Activated CD8-positive, alpha-beta memory T cell treated with anti-CD3 and anti-CD28 coated beads, Interleukin-2, amount 50 U/mL, for 24 hours (primary cell): Measurements from ENCODE around the gene GRM7.

Experiments used
- DNase-seq: peaks from one replicate; pipeline ENCODE4 v3.0.0-alpha.2; 2020; ENCODE audit errors: extremely low read depth

The GRM7 gene

DNA sequence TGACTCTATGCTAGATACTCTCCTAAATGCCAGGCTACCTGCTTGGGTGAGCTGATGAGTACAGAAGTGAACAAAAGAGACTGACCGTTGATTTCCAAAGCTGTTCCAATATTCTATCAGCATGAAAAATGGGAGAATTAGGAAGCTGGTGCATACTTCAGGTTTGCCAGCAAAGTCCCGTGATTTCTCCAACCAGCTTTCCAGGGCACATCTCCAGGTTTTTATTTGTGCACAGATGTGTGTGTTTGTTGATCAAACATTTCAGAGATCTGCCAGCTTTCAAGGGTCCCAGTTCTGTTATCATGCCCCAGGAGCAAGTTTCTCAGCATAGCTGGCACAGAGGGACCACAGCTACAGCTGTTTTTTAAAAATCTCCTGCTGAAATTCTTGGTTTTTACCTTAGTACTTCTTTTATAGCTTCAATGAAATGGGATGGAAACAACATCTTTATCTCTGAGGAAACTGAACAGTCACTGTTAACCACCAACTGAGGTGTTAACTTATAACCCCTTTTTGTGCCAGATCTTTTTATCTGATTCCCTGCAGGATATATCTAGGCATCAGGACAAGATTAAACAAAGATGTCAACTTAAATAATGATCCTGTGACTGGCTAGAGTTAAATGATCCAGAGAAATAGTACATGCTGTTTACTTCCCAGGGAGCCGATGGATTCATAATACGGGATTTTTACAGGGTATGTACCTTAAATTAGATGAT, 380.8 kb downstream of the GRM7 start:
- no peak for DNase-seq

DNA sequence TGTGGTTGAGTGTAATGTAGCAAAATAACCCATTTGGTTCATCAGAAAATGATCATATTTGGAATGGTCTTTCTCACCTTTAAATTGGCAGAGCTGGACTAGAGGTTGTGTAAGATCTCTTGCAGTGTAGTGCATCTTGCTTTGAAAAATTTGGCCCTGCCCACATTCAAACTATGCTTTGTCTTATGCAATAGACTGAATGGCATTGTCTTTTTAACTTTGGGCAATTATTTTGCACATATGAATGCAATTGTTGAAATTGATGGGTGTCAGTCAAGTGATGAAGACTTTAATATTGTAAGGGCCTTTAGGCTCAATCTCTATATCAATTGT, 381.4 kb downstream of the GRM7 start:
- no peak for DNase-seq

DNA sequence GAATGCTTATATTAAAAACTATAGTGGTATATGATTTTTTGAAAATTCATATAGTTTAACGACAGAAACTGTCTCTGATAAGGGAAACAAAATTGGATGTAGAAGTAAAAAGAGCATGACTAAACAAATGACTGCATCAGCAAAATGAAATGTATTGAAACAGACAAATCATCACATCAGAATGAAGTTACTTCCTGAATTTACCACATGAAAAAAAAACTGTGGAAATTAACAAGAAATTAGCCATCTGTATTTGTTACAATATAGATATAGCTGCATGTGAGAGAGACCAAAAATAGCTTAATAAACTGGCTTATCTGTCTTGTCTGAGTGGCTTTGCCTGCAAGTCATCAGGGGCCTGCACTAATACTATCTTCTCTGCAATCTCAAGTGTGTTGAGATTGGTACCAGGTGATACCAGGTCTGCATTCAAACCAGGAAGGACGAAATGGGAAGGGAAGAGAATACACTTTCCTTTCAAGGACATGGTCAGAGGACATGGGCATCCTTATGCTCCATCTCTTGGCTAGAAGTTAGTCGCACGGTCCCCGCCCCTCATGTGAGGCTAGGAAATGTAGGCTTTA, 388.7 kb downstream of the GRM7 start:
- DNase-seq, result no peak

DNA sequence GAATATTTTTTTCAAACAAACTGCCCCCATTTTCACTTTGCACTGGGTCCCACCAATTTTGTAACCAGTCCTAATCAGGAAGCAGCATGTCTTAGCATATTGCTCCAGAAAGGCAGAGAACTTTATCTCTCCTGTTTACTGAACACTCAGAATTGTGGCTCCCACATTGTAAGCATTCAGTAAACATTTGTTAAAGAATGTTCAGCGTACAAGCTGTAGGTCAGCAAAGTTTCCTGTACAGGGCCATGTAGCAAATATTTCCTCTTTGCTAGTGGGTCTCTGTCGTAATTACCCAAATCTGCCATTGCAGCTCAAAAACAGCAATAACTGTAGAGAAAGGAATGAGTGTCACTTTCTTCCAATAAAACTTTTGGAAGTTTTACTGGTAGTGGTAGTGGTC, 393.3 kb downstream of the GRM7 start:
- no peak for DNase-seq

DNA sequence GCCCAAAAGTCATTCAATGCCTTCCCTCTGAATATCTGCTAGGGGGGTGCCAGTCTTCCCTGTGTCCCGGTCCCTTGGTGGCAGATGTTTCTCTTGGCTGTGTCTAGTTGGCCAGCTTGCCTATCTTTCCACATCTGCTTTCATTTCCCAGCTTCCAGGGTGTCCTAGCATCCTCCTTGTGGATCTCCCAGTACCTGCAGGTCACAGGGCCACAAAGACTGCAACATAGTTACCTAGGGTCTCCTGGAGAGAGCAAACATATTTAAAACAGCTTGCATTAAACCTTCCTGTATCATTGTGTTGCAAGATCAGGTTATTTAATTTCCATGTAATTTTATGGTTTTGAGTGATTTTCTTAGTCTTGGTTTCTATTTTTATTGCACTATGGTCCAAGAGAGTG, 400.1 kb downstream of the GRM7 start:
- no peak for DNase-seq

DNA sequence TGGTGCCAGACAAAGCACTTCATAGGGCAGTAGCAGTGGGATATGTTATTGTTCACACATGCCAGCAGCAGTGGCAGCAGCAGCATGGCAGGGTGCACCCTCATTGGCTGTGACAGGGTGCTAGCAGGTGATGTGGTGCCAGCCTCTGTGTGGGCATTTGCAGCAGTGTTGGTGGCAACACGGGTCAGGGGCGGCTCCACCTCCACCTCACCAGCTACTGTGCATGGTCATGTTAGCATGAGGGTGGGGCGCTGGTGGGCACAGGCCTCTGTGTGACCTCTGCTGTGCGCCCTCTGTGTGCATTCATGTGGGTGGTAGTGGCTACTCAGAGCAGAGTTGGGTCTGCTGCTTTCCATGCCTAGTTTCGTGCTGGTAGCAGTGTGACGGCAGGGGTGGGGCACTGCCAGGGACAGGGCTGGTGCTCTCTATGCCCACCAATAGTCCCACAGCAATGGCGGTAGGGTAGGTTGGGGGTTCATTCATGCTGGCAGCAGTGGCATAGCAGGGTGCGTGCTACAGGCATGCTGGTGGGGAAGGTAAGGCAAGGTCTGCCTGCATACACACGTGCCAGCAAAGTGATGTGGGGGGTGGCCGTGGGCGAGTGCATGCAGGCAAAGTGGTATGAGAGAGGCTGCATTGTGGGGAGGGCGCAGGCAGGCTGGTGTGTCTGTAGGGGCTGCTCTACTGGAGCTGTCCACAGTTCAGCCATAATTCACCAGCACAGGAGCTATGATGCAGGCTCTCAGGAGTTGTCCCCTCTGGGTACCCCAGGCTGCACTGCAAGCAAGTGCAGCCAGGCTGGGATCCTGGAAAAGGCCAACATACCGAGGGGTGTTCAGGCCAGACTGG, 402.7 kb downstream of the GRM7 start:
- DNase-seq, result no peak

DNA sequence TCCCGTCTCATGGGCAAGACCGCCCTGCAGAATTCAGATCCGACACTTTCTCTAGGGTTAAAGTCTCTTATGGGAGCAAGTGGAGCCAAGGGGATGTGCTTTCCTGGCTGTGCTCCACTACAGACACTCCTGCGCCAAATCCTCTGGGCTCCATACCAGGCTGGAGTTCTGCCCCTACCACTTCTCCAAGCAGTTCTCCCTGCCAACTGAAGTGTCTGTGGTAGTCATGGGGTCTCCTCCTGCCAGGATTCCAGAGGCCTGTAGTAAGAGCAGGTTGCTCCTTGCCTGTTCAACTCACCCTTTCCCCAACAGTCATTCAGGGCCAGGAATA, 403.2 kb downstream of the GRM7 start:
- DNase-seq, result no peak

DNA sequence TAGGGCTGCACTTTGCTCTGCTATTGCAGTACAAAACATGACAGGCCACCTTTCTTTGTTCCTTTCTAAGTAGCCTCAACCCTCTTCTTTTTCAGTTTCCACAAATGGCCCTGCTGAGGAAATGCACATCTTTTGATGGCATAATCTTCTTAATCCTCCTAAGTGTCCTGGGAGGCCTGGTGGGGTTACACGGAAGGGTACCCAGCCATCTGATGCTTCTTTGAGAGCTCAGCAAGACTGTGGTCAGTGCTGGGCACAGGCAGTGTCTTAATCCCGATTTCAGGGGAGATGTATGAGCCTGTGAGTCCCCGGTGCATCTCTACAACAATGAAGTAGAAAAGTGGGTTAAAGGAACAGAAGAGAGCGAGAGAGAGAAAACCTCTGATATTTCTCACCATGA, 404.8 kb downstream of the GRM7 start:
- DNase-seq, result no peak

DNA sequence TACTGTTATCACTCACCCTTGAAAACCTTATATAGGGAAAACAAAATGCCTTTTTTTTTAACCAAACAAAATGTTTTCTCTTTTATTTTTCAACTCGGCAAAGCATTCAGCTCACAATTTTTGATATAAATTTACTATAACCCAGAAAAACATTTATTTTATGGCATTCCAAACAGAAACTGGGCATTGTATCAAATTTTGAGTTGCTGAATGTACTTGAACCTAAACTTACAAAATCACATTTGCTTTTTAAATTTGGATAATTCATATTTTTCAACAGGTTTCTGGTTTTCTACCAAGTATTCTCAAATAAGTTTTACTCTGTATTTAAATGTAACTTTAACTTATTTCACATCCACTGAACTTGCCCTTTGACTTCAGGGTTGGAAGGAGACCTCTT, 405.6 kb downstream of the GRM7 start:
- DNase-seq, result no peak

DNA sequence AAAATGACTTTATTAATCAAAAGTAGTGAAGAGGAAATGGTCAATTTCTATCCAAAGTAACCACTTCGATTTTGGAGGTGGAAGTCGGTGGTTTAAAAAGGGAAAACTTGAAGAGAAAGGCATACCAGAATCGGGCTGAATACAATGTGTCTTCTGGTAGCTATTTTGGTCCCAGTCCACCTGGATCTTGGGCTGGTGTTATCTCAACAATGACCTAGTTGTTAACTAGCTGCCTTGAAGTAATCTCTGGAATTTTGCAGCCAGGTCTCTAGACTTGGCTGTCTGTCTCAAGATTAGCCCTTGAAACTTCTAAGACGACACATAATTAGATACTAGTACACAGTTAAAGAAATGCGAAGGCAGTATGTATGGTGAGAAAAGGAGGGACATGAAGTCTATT, 409.8 kb downstream of the GRM7 start:
- no peak for DNase-seq

DNA sequence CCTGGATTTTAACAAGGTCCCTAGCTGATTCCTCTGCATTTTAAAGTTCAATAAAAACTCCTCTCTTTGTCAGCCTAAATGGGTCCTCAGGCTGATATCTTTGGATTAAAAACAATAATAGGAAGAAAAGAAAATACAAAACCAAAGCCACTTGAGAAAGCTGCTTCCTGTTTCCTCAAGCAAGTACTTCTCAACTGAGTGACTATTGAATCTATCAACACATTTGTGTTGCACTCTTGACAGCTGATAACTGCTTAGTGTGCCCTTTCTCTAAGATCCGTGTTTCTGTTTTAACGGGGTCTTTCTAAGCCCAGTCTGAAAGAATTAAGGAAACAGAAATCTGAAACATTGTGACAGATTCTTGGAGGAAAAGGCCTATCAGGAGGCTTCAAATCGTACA, 410.7 kb downstream of the GRM7 start:
- no peak for DNase-seq

DNA sequence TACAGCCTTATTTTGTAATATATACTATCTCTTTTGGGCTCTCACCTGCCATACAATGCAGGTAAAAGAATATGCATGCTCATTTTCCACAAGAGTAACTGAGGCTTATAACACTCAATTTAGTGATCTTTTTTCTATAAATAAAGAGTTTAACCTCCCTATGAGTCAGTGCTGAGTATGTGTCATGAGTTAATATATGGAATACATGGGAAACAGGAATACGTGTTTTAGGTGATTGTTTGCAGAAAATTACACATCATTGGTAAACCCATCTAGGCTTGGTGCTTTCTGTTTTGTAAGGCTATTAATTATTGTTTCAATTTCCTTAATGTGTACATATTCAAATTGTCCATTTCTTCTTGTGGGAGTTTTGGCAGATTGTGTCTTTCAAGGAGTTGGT, 411.3 kb downstream of the GRM7 start:
- DNase-seq, result no peak

DNA sequence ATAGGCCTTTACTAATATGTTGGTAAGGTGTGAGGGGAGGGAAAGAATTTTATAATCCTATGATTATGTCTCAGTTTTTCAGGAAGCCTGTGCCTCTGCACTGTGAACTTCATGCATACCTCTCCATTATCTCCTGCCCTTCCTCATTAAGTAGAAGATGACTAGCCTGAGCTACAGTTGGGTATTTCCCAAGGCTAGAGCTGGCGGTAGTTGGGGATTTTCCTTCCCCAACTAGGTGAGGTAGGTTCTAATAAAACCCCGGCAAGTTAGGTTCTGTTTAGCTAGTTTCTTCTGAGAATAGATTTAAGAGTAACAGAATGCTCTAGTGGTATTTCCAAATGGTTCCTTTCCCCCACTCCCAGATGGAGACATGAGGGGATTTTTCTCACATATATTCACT, 414.5 kb downstream of the GRM7 start:
- DNase-seq, result no peak

DNA sequence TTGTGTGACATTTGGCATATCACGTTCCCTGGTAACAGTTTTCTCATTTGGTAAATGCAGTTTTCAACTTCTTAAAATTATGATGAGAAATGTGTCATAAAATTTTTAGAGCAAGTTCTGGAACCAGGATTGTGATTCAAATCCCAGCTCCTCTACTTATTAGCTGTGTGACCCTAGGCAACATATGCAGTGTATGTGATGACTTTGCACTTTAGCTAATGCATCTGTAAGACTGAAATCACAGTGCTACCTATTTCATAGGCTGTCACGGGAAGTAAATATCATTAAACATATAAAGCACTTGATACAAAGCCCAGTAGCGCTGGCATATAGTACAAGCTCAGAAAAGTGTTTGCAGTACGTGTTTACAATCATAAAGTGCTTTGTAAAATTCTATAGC, 419.4 kb downstream of the GRM7 start:
- DNase-seq, result no peak

DNA sequence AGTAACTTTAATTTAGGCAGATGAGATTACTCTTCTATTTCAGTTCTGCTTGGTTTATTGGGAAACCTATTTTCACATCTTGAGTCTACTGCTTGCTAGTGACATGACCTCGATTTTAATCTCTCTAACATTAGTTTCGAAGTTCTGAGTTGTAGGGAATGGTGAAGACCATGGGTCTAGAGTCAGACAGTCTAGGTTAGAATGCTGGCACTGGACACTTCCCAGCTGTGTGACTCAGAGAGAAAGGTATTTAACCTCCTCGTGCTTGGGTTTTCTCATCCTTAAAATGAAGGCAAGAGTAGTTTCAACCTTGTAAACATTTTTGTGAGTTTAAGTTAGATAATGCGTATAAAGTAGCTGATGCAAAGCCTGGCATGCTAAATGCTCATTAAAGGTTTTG, 422.1 kb downstream of the GRM7 start:
- DNase-seq, result no peak

DNA sequence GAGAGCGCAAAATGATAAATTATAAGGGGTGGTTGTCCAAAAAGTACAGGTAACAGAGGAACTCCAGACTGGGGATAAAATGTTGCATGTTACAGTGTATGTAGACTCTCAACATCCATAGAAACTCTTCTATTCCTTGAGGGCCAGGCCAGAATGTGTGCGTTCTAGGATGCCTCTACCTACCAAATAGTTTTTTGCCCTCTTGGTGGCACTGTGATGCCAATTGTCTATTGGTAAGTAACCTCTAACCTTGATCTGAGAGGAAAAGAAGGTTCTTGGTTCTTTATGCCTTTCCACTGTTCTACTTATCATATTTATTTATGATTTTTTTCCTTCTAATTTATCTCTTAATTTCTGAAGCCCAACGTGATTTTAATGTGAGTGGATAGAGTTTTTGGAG, 424.6 kb downstream of the GRM7 start:
- DNase-seq, result no peak

DNA sequence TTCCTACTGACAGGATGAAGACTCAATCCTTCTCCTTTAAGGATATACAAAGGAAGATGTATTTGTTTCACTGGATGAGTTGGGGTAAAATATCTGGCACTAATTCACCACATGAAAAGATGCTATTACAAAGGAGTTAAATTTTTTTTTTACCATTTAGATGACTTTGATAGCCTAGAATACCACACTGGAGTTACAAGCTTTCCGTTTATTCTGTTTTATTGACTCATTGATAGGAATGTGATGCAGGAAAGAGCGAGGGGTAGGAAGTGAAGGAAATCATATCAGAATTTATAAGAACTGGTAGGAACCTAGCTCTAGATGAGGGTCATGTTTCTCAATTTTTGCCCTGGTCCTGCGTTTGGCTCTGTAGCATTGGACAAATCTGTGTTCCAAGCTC, 427.2 kb downstream of the GRM7 start:
- DNase-seq, result no peak

DNA sequence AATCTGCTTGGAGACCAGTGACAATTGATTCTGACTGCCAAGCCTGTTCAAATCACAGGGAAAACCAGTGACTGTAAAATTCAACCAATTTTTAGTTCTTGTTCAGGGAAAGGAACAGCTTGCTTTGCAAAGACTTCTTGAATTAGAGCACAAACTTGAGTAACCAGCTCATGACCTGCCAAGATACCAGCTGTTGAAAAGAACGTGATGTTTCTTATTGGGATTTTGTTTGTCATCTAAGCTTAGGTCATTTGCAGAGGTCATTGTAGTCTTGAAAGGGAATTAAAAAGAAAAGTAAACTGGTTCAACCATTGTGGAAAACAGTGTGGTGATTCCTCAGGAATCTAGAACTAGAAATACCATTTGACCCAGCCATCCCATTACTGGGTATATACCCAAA, 428.2 kb downstream of the GRM7 start:
- DNase-seq, result no peak

DNA sequence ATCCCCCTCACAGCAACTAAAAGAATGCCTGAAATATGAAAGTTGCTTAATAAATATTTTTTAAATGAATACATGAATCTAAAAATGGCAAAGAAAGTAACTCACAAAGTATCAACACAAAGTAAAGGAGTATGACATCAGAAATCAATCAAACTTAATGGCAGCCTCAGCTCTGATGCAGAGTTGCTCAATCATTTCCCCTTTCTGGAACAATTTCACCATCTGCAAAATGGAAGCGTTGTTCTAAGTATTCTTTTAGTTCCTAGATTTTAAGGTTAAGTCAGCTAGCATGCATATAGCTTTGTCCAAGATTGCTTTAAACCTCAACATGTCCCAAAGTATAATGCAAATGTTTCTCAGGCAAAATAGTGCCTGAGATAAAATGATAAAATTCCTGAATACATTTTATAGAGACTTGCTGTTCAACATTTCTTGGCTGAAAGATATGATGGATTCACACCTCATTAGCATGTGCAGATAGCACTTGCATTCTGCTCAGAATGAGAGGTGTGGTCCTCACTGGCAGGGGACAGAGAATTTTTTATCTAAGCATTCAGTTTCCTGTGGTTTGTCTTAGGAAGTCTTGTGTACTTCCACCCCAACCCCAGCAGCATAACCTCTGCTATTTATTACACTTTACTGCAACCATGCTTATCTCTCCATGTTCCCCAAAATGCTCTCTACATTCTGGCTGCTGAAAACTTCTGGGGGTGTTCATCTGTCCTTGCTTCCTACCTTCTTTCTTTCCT, 429.3 kb downstream of the GRM7 start:
- DNase-seq, result no peak

DNA sequence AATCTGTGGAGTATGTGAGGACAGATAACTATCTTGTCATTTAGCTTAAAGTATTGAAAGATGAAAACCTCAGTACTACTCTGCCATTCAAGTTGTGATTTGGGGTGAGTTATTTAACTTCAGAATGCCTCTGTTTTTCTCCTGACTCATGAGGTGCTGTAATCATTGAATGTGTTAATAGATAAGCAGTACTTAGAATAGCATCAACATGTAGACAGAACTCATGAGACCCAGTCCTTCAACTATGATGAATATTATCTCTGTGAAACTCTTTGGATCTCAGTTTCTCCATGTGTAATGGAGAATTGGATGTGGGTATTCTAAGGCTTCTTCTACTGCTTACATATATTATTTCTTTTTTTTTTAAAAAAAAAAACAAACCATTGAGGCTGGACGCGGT, 431.4 kb downstream of the GRM7 start:
- DNase-seq, result no peak

DNA sequence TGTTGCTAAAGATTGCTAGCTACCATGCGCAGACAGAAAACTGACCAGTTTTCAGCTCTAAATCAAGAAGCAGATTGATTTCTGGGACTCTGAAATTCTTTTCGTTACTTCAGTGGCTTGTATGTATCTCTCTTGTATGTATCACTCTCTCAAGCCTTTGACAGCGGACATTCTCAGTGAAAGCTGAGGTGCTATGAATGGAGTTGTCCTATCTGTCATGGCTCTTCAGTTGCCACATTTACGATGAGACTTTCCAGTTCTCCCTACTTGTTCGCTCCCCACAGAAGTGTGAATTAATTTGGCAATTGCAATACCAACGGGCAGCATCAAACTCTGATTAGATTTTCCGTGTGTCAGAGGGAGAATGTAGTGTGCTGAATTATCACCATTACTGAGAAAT, 432.4 kb downstream of the GRM7 start:
- no peak for DNase-seq

DNA sequence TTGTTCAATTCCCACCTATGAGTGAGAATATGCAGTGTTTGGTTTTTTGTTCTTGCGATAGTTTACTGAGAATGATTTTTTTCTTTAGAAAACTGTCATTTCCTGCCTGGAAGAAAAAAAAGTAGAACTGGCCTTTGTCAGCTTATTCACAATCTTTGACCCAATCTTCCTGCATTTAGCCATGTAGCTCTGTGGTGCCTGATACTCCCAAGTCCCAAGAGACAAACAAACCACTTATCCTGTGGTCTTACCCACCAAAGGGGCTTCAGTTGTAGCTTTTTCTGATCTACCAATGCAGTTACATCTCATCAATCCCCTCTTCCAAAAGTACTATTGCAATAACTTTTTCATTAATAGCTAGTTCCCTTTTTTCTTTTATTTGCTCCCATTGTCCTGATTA, 444.6 kb downstream of the GRM7 start:
- DNase-seq, result no peak

DNA sequence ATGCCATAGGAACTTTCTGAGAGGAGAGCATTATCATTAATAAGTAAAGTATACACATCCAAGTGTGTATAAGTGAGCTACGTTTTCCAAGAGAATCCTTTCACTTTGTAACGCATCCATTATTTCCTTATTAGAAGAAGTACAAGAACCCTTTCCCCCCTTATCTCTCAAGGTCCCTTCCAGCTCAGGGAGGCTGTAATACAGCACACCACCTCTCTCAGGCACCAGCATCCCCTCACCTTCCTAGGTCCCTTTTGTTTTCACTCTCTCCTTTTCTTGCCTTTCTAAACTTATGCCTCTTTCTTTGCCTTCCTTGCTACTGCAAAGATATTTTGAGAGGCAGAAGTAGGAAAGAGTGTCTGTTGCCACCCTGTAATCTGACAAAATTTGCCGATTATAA, 446.0 kb downstream of the GRM7 start:
- no peak for DNase-seq
